ENCODE measurements around the gene BRDT.

The BRDT gene

DNA sequence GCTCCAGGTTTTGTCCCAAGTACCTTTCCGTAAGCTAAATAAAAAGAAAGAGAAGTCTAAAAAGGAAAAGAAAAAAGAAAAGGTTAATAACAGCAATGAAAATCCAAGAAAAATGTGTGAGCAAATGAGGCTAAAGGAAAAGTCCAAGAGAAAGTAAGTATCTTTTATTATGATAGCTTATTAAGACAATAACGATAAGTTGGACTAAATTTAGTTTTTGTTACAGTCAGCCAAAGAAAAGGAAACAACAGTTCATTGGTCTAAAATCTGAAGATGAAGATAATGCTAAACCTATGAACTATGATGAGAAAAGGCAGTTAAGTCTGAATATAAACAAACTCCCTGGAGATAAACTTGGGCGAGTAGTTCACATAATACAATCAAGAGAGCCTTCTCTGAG, 31.5 kb downstream of the BRDT start:
- TF ChIP-seq, protein P1, sequence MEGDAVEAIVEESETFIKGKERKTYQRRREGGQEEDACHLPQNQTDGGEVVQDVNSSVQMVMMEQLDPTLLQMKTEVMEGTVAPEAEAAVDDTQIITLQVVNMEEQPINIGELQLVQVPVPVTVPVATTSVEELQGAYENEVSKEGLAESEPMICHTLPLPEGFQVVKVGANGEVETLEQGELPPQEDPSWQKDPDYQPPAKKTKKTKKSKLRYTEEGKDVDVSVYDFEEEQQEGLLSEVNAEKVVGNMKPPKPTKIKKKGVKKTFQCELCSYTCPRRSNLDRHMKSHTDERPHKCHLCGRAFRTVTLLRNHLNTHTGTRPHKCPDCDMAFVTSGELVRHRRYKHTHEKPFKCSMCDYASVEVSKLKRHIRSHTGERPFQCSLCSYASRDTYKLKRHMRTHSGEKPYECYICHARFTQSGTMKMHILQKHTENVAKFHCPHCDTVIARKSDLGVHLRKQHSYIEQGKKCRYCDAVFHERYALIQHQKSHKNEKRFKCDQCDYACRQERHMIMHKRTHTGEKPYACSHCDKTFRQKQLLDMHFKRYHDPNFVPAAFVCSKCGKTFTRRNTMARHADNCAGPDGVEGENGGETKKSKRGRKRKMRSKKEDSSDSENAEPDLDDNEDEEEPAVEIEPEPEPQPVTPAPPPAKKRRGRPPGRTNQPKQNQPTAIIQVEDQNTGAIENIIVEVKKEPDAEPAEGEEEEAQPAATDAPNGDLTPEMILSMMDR (IDR thresholded peaks at IDR 0.05; ENCODE audit: low read depth, low read length), result no peak
- no peak for DNase-seq (ENCODE audit: extremely low read depth, low read depth)

DNA sequence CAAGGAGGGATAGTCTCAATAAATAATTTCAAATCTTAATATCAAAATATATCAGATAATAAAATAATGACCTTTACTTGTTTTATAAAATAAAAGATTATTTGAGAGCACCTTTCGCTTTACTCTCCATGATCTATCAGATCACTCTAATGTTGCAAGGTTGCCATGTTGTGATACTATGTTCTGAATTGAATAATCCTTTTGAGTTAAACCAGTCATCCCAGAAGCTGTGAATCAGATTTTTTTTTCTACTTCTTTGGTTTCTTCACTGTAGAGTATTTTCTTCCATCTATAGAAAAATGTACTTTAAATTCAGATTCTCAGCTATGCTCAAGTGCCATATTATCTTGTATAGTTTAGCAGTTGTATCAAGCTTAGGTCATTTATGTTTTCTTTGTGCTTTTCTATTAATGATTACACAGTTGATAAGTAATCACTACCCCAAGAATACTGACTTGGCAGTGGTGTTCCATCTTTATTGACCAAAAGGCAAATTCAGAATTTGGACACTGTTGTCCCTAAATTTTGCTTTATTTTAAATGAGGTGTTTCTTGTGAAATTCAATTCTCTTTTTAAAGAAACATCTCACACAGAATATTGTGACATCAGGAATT, 32.9 kb downstream of the BRDT start:
- TF ChIP-seq, protein P1 (IDR thresholded peaks at IDR 0.05; ENCODE audit: low read depth, low read length), result no peak
- no peak for DNase-seq (ENCODE audit: extremely low read depth, low read depth)

GRCh38 chr1:91993256-91993655, 44.1 kb downstream of the BRDT start:
- TF ChIP-seq, protein P1 (IDR thresholded peaks at IDR 0.05; ENCODE audit: low read depth, low read length), result no peak
- DNase-seq (ENCODE audit: extremely low read depth, low read depth), result no peak

GRCh38 chr1:91997607-91998195, 48.5 kb downstream of the BRDT start:
- TF ChIP-seq, protein P1 (IDR thresholded peaks at IDR 0.05; ENCODE audit: low read depth, low read length), result peak; percentile 50
- peak; percentile 20 for DNase-seq (ENCODE audit: extremely low read depth, low read depth)

DNA sequence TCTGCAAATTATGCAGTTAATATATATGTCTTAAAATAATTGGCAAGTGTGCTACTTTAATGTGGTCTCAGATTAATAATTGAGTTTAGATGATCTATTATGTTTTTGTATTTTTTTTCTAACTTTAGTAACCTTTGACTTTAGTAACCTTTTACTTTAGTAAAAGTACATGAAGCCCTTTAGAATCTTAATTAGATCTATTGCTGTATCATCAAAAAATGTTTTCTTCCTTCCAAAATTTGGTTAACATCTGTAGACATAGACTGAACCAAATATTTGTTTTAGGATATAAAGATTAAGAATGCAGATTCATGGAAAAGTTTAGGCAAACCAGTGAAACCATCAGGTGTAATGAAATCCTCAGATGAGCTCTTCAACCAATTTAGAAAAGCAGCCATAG, 54.9 kb downstream of the BRDT start:
- TF ChIP-seq, protein P1 (IDR thresholded peaks at IDR 0.05; ENCODE audit: low read depth, low read length), result no peak

GRCh38 chr1:92013923-92014322, 64.7 kb downstream of the BRDT start:
- TF ChIP-seq, protein P1 (IDR thresholded peaks at IDR 0.05; ENCODE audit: low read depth, low read length), result no peak
- DNase-seq (ENCODE audit: extremely low read depth, low read depth), result no peak

More for the DNA sequence above, 54.9 kb downstream of the BRDT start:
- DNase-seq (ENCODE audit: extremely low read depth, low read depth), result no peak

- TF ChIP-seq, protein P1 (IDR thresholded peaks at IDR 0.05; ENCODE audit: low read depth, low read length), result no peak
- DNase-seq (ENCODE audit: extremely low read depth, low read depth), result no peak
Observed at GRCh38 chr1:92016720-92017316, 67.6 kb downstream of the BRDT start.

All from AG09319 (cell line).